HepG2 (cell line): ENCODE data around the gene NCOA6. TPM values are rescaled to one million over a fixed set of nuclear protein-coding genes. Genes with fewer than 3 reads are reported as not detected.
A peak's percentile ranks its signal among the peaks of the same experiment; 100 is the strongest.
"Not testable (repeated sequence)": the region's sequence is repeated elsewhere in the genome, so short reads cannot be mapped to it uniquely, and the experiment has no call there.

Experiments used
- ATAC-seq: fragments of 200-7000 bp; cut with Tn5 transposase; 3 replicates; pipeline ENCODE4 v1.9.1; 2020; ENCODE audit warnings: mild to moderate bottlenecking, moderate library complexity
- BruUV-seq: library from RNA; stranded (reverse); fragments of 400-500 nt; replicated peaks from 2 replicates; lab custom pipeline; 2021; lab: Mats Ljungman, UMichigan
- CTCF ChIA-PET: fragments of 300-600 bp; formaldehyde crosslinking; extraction: SDS; loops from one replicate; lab custom pipeline; 2021; ENCODE audit warnings: low total read pairs, inconsistent platforms, low intra/inter-chr PET ratio; lab: Yijun Ruan, JAX
- POLR2A ChIA-PET: fragments of 350-600 bp; sonication (Branson Sonifier 250); formaldehyde crosslinking; loops from one replicate; lab custom pipeline; 2020; ENCODE audit warnings: antibody characterized with exemption, inconsistent platforms; lab: Yijun Ruan, JAX
- DNase-seq: peaks from one replicate; pipeline ENCODE4 v3.0.0-alpha.2; 2015; ENCODE audit warnings: low spot score
- FAIRE-seq: peaks from 3 replicates; lab custom pipeline; 2011; peaks lifted over from hg19 to GRCh38; lab: Jason Lieb, UNC
- H2AFZ ChIP-seq: one replicate; pipeline ENCODE4 v1.6.1; 2011; ENCODE audit warnings: low read length, inconsistent platforms
- H3K27ac ChIP-seq: fragments of 300-600 bp; 3 replicates; pipeline ENCODE4 v1.8.0; 2011; ENCODE audit warnings: mixed run types, mild to moderate bottlenecking, mixed read lengths, low read length, inconsistent platforms; ENCODE audit not compliant: insufficient read depth; ENCODE audit errors: extremely low read length
- H3K27me3 ChIP-seq, 2 experiments: fragments of 200-600 bp in 1 of 2; 2 replicates in 1 of 2; 3 replicates in 1 of 2; pipeline versions ENCODE4 v1.6.0 to v1.8.0; 2011; ENCODE audit warnings: low read length in 2 of 2, mild to moderate bottlenecking in 2 of 2, moderate library complexity in 2 of 2, inconsistent platforms in 1 of 2; ENCODE audit not compliant: insufficient read depth in 2 of 2, control insufficient read depth in 1 of 2
- H3K36me3 ChIP-seq, 2 experiments: fragments of 200-600 bp in 1 of 2; replicated peaks in 1 of 2; 2 replicates in 1 of 2; 3 replicates in 1 of 2; pipeline versions ENCODE4 v1.5.1 to v1.8.0; 2011; ENCODE audit warnings: low read length in 2 of 2, inconsistent platforms in 1 of 2; ENCODE audit not compliant: insufficient read depth in 2 of 2, control insufficient read depth in 1 of 2
- H3K4me1 ChIP-seq: 2 replicates; pipeline ENCODE4 v1.5.1; 2012; ENCODE audit warnings: low read length, inconsistent platforms; ENCODE audit not compliant: insufficient read depth
- H3K4me2 ChIP-seq: 2 replicates; pipeline ENCODE4 v1.6.0; 2011; ENCODE audit warnings: low read depth, low read length, inconsistent platforms
- H3K4me3 ChIP-seq, 3 experiments: fragments of 200-600 bp in 1 of 3; sonication (generic), shearing (Covaris generic) in 1 of 3; replicated peaks in 1 of 3; 2 replicates each; pipeline ENCODE4 v1.5.1; 2011 to 2016; ENCODE audit warnings: low read length in 3 of 3, inconsistent platforms in 2 of 3, low read depth in 2 of 3, mild to moderate bottlenecking in 2 of 3, control low read depth in 1 of 3, mixed read lengths in 1 of 3; ENCODE audit not compliant: insufficient read depth in 1 of 3
- H3K79me2 ChIP-seq: one replicate; pipeline ENCODE4 v1.6.1; 2011; ENCODE audit warnings: low read length, inconsistent platforms; ENCODE audit not compliant: insufficient read depth
- H3K9ac ChIP-seq: 2 replicates; pipeline ENCODE4 v1.6.0; 2011; ENCODE audit warnings: mild to moderate bottlenecking, low read depth, low read length, inconsistent platforms; ENCODE audit not compliant: insufficient read depth
- H3K9me3 ChIP-seq: 2 replicates; pipeline ENCODE4 v1.5.1; 2012; ENCODE audit warnings: mild to moderate bottlenecking, low read length
- H4K20me1 ChIP-seq: 2 replicates; pipeline ENCODE4 v1.6.0; 2011; ENCODE audit warnings: inconsistent platforms, mild to moderate bottlenecking, low read length, moderate library complexity; ENCODE audit not compliant: insufficient read depth
- BCL6 ChIP-seq: IDR thresholded peaks from 2 replicates; pipeline ENCODE4 v1.6.1; 2016; ENCODE audit warnings: missing genetic modification reagents, missing compliant biosample characterization
- JUND ChIP-seq: sonication (generic); formaldehyde crosslinking; IDR thresholded peaks from 2 replicates; pipeline ENCODE4 v1.8.0; 2022; ENCODE audit warnings: mild to moderate bottlenecking, missing genetic modification reagents
- NR2C2 ChIP-seq: sonication (generic); formaldehyde crosslinking; IDR thresholded peaks from 2 replicates; pipeline ENCODE4 v1.4.0; 2020; ENCODE audit warnings: missing genetic modification reagents, mild to moderate bottlenecking, moderate library complexity, borderline replicate concordance
- PBX2 ChIP-seq: IDR thresholded peaks from 2 replicates; pipeline ENCODE4 v1.6.1; 2016; ENCODE audit warnings: control low read depth
- SNAPC4 ChIP-seq: sonication (generic); formaldehyde crosslinking; IDR thresholded peaks from 2 replicates; pipeline ENCODE4 v1.4.0; 2020; ENCODE audit warnings: mild to moderate bottlenecking, missing genetic modification reagents
- TEF ChIP-seq: sonication (generic); formaldehyde crosslinking; IDR thresholded peaks from 2 replicates; pipeline ENCODE4 v1.5.0; 2020; ENCODE audit warnings: missing genetic modification reagents
- ZBTB39 ChIP-seq: sonication (generic); formaldehyde crosslinking; IDR thresholded peaks from 2 replicates; pipeline ENCODE4 v1.5.0; 2020; ENCODE audit warnings: missing genetic modification reagents
- ZBTB46 ChIP-seq: sonication (generic); formaldehyde crosslinking; IDR thresholded peaks from 2 replicates; pipeline ENCODE4 v1.4.0; 2020; ENCODE audit warnings: mild to moderate bottlenecking, missing genetic modification reagents, borderline replicate concordance
- ZFP37 ChIP-seq: sonication (generic); formaldehyde crosslinking; IDR thresholded peaks from 2 replicates; pipeline ENCODE4 v1.4.0; 2020; ENCODE audit warnings: missing genetic modification reagents, borderline replicate concordance
- WGBS: methylation state at CpG from one replicate; pipeline ENCODE4 v1.1.6; 2017; ENCODE audit warnings: low lambda C conversion rate; 5-methylcytosine and 5-hydroxymethylcytosine counted together
- in situ Hi-C: cut with HindIII; loops from 2 replicates; pipeline ENCODE4 v1.10.0; 2017; ENCODE audit warnings: low pct_unique_long_range_greater_than_20kb; ENCODE audit not compliant: extremely low pct_ligation_motif_present
- intact Hi-C: fragments of 100-400 bp; cut with micrococcal nuclease; formaldehyde crosslinking; loops from one replicate; pipeline ENCODE4 v1.10.0; 2022; ENCODE audit not compliant: unreplicated experiment
- polyA plus RNA-seq, 8 experiments: library from polyadenylated mRNA; depleted of rRNA in 3 of 8; stranded (reverse) in 7 of 8; unstranded in 1 of 8; fragments of >200 nt; fragmentation: Illumina TruSeq in 4 of 8; extraction: Trizol in 4 of 8; gene quantifications; 2 replicates each; pipeline versions ENCODE4 v1.2.1 to v1.2.3, GENCODE V29; 2011 to 2016; ENCODE audit warnings: low read depth in 4 of 8, missing spikeins in 1 of 8, mixed read lengths in 1 of 8; ENCODE audit not compliant: insufficient read depth in 1 of 8
- total RNA-seq, 5 experiments: library from RNA; depleted of rRNA; stranded (reverse); fragments of >200 nt; fragmentation: Illumina TruSeq; extraction: Trizol; gene quantifications; 2 replicates each; pipeline ENCODE4 v1.2.3, GENCODE V29; 2016; ENCODE audit warnings: low read depth in 1 of 5

NCOA6 gene
- total and polyA plus RNA-seq, 2 of the 13 experiments (the other 11 are each of a cell fraction or from before 2014, with no cell fraction given): 11.2 to 29.3 TPM

- TF ChIP-seq SNAPC4 (CRISPR knock-in tag): no peak
- no peak for TF ChIP-seq ZFP37 (CRISPR knock-in tag)
- TF ChIP-seq JUND (CRISPR knock-in tag): no peak
- peak; percentile 68 for TF ChIP-seq BCL6 (CRISPR knock-in tag)
- TF ChIP-seq NR2C2 (CRISPR knock-in tag): 0 out of 2 replicates have a peak, but pooled peaks have one; percentile 41
- no peak for TF ChIP-seq PBX2
- no peak for TF ChIP-seq ZBTB46
- TF ChIP-seq TEF: no peak
- TF ChIP-seq ZBTB39 (CRISPR knock-in tag): no peak
Measured at GRCh38 chr20:34724172-34724571, 101.3 kb downstream of the NCOA6 start (continued).

- intact Hi-C loops, in situ Hi-C loops, H2AFZ ChIP-seq, H3K4me2 ChIP-seq, ATAC-seq, CTCF ChIA-PET, H3K27ac ChIP-seq, H3K27me3 ChIP-seq, H3K9me3 ChIP-seq, H4K20me1 ChIP-seq, H3K4me3 ChIP-seq, DNase-seq, FAIRE-seq, H3K9ac ChIP-seq, BruUV-seq, H3K79me2 ChIP-seq: not testable (repeated sequence)
- Histone ChIP-seq H3K4me1 (peaks cover 62% of the 10 kb centered on the region), H3K36me3 (peaks cover 23 to 46% of the 10 kb centered on the region in 2 experiments)
- POLR2A ChIA-PET: interaction anchor here (16.2 kb wide), 1 partner anchor 18 kb away, joined by 168 read pairs; the partner anchor contains the start of gene TP53INP2
- WGBS: 97% methylated on average over 3 of the region's 3 CpGs
Measured at GRCh38 chr20:34722560-34722959, 102.9 kb downstream of the NCOA6 start.
